ENCODE measurements around the gene PTPRE.

GRCh38 chr10:127979045-127979444 is 72.1 kb downstream of the PTPRE start:
- TF ChIP-seq, protein P1, sequence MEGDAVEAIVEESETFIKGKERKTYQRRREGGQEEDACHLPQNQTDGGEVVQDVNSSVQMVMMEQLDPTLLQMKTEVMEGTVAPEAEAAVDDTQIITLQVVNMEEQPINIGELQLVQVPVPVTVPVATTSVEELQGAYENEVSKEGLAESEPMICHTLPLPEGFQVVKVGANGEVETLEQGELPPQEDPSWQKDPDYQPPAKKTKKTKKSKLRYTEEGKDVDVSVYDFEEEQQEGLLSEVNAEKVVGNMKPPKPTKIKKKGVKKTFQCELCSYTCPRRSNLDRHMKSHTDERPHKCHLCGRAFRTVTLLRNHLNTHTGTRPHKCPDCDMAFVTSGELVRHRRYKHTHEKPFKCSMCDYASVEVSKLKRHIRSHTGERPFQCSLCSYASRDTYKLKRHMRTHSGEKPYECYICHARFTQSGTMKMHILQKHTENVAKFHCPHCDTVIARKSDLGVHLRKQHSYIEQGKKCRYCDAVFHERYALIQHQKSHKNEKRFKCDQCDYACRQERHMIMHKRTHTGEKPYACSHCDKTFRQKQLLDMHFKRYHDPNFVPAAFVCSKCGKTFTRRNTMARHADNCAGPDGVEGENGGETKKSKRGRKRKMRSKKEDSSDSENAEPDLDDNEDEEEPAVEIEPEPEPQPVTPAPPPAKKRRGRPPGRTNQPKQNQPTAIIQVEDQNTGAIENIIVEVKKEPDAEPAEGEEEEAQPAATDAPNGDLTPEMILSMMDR (conservative IDR thresholded peaks at IDR 0.05), result no peak
- no peak for TF ChIP-seq ZFX (IDR thresholded peaks at IDR 0.05)

Measured in C4-2B (cell line).